HG03439 (cell line): ENCODE data around the gene NF1.
"Not testable (repeated sequence)": the region's sequence is repeated elsewhere in the genome, so short reads cannot be mapped to it uniquely, and the experiment has no call there.

Source experiments
- ATAC-seq: cut with Tn5 transposase; IDR thresholded peaks from one replicate; pipeline ENCODE4 v1.9.1; 2021; ENCODE audit warnings: mild to moderate bottlenecking, moderate library complexity; ENCODE audit not compliant: unreplicated experiment

NF1 gene

GRCh38 chr17:31379597-31380205 is 284.9 kb downstream of the NF1 start:
- no peak for ATAC-seq

GRCh38 chr17:31381165-31381668 is 286.4 kb downstream of the NF1 start:
- no peak for ATAC-seq

- ATAC-seq, result not testable (repeated sequence)
Measured at GRCh38 chr17:31382668-31383275, 288.0 kb downstream of the NF1 start.

- ATAC-seq, result not testable (repeated sequence)
Measured at GRCh38 chr17:31383488-31383887, 288.7 kb downstream of the NF1 start.

- ATAC-seq, result no peak
Measured at GRCh38 chr17:31385428-31386285, 290.9 kb downstream of the NF1 start.

- ATAC-seq, result no peak
Measured at GRCh38 chr17:31386542-31387075, 291.8 kb downstream of the NF1 start.

GRCh38 chr17:31387438-31387837 is 292.7 kb downstream of the NF1 start:
- ATAC-seq, result no peak

- no peak for ATAC-seq
Measured at GRCh38 chr17:31388351-31388750, 293.6 kb downstream of the NF1 start.

GRCh38 chr17:31388770-31389656 is 294.2 kb downstream of the NF1 start:
- ATAC-seq, result no peak

- no peak for ATAC-seq
Measured at GRCh38 chr17:31389657-31390381, 295.0 kb downstream of the NF1 start.

GRCh38 chr17:31390426-31390747 is 295.6 kb downstream of the NF1 start:
- ATAC-seq, result no peak

GRCh38 chr17:31390748-31391495 is 296.1 kb downstream of the NF1 start:
- ATAC-seq, result no peak

- ATAC-seq, result no peak
Measured at GRCh38 chr17:31391496-31391949, 296.7 kb downstream of the NF1 start, which contains the start of gene RAB11FIP4. Gene RAB11FIP4, plus strand, starts transcription at chr17:31391675. Its CDS starts 178 bp downstream, at chr17:31391853.

- no peak for ATAC-seq
Measured at GRCh38 chr17:31392002-31392855, 297.5 kb downstream of the NF1 start.

- no peak for ATAC-seq
Measured at GRCh38 chr17:31392856-31393748, 298.3 kb downstream of the NF1 start.

- ATAC-seq, result no peak
Measured at GRCh38 chr17:31393749-31394146, 299.0 kb downstream of the NF1 start.

GRCh38 chr17:31394544-31394943 is 299.8 kb downstream of the NF1 start:
- ATAC-seq, result no peak
